ENCODE data around the gene TBC1D22B.
A peak's percentile ranks its signal among the peaks of the same experiment; 100 is the strongest.

The TBC1D22B gene

DNA sequence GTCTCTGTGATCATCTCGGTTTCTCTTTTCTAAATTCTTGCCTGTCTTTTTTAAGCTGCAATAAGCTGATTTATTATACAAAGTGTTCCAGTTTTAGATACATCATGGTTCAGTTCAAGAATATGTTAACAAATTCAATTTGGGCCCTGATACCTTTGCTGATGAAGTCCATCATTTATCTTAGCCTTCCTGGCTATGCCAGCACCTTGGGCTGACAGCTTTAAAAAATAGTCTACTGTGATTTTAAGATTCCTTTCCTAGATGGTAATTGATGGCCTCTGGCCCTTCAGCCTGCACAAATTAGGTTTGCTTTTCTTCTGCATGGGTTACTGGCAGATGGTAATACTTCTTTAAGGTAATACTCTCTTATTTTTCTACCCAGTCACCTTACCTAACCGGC is 7.4 kb downstream of the TBC1D22B start:
- Mint-ChIP-seq H3K9me3 (no peaks in the 10 kb centered on the region), H3K4me3 (no peak overlapping the region), H3K27me3 (no peaks in the 10 kb centered on the region), H3K36me3 (peaks cover 10% of the 10 kb centered on the region), H3K27ac (no peak overlapping the region), H3K4me1 (peaks cover 19% of the 10 kb centered on the region)
- no peak for DNase-seq (ENCODE audit: low spot score in 2 of 2)
- ATAC-seq (ENCODE audit: low read depth) = no peak

DNA sequence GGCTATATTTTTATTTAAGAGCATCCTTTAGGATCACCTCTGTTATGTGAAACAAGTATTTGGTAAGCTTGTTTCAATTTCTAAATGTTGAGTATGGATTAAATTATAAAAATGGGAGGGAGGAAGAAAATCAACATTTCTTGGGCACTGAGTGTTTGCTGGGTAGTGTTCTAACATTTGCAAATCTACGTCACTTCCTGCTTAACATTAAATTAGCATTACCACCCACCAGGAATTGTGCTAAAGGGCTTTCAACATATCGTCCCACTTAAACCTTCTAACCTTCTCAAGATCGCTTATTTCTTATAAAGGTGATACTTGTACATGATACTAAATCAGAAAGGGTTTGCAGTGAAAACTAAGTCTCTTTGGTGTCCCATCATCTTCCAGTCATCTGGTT is 8.3 kb downstream of the TBC1D22B start:
- Mint-ChIP-seq H3K4me1 (peaks cover 19% of the 10 kb centered on the region), H3K27me3 (no peaks in the 10 kb centered on the region), H3K36me3 (peaks cover 14% of the 10 kb centered on the region), H3K4me3 (no peak overlapping the region), H3K9me3 (no peaks in the 10 kb centered on the region), H3K27ac (no peak overlapping the region)
- ATAC-seq (ENCODE audit: low read depth) (no peak), DNase-seq (ENCODE audit: low spot score in 2 of 2) (no peak)

DNA sequence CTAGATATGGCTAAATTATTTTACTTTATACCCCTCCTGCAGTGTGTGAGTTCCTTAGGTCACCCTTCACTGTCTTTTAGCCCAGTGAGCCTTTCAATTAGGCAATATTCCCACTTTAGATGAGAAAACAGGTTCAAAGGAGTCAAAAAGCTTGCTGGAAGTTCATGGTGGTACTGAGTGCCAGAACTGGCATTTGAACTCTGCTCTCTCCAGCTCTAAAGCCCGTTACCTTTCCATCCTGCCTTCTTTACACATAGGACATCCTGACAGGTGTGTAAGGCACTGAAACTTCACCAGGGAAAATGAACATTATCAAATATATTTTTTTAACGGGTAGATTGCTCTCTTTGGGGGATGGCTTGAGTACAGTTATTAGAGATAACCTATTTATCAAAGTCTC is 11.5 kb downstream of the TBC1D22B start:
- Mint-ChIP-seq H3K36me3 (peaks cover 17% of the 10 kb centered on the region), H3K9me3 (no peaks in the 10 kb centered on the region), H3K4me1 (peaks cover 16% of the 10 kb centered on the region), H3K27ac (no peak overlapping the region), H3K4me3 (no peak overlapping the region), H3K27me3 (no peaks in the 10 kb centered on the region)
- DNase-seq (ENCODE audit: low spot score in 2 of 2) (no peak), ATAC-seq (ENCODE audit: low read depth) (no peak)

DNA sequence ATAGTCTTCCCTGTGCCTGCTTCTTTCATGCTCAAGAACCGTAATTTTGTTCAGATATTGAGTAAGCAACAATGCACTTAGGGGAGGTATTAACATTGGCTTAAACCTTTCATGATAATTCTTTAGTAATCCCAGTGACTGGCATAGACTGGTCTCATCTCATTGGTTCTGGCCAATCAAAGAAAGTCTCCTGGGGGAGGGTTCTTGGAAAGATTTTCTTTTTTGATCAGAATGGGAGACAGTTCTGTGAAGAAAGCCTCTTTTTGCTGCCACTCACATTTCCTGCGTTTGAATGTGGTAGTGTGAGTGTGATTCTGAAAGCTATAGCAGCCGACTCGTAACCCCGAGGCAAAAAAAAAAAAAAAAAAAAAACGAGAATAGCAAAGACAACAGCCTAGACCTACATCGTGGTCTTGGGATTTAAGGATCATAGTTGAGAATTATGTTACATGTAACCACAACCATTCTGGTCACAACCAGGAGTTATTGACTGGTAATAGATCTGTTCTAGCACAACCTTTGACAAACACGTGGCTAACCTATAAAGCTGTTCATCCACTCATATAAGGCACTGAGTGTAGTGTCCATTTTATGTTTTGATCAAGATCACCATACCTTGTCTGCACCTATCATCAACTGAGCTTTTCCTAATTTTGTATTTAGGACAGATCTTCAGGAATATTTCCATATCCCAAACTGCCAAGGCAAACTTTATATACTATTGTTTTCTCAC is 15.4 kb downstream of the TBC1D22B start:
- H3K4me3 Mint-ChIP-seq = no peak overlapping the region
- H3K27ac Mint-ChIP-seq = no peak overlapping the region
- no peaks in the 10 kb centered on the region for H3K27me3 Mint-ChIP-seq
- H3K9me3 Mint-ChIP-seq = no peaks in the 10 kb centered on the region
- peaks cover 22% of the 10 kb centered on the region for H3K36me3 Mint-ChIP-seq
- ATAC-seq (ENCODE audit: low read depth) = no peak
- no peak for DNase-seq (ENCODE audit: low spot score in 2 of 2)
- H3K4me1 Mint-ChIP-seq = peaks cover 23% of the 10 kb centered on the region

DNA sequence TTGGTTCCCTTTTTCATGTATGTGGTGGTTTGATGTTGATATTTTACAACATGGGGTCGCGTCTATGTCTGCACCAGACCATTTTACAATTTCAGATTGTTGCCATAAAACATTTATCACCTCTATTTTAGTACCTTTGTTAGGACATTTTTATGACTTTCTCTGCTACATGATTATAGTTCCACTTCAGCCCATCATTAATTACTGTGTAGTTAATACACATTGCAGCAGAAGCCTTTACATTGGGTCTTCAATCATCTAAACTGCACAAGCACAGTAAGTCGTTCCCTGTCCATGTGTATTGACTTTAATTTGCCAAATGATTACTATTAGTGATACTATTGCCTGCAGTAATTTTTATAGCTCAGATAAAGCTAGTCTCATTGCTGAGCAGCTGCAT is 16.1 kb downstream of the TBC1D22B start:
- Mint-ChIP-seq H3K9me3 (no peaks in the 10 kb centered on the region), H3K4me1 (peaks cover 23% of the 10 kb centered on the region), H3K27me3 (no peaks in the 10 kb centered on the region), H3K36me3 (peaks cover 18% of the 10 kb centered on the region), H3K27ac (no peak overlapping the region), H3K4me3 (no peak overlapping the region)
- ATAC-seq (ENCODE audit: low read depth) (no peak), DNase-seq (ENCODE audit: low spot score in 2 of 2) (no peak)

DNA sequence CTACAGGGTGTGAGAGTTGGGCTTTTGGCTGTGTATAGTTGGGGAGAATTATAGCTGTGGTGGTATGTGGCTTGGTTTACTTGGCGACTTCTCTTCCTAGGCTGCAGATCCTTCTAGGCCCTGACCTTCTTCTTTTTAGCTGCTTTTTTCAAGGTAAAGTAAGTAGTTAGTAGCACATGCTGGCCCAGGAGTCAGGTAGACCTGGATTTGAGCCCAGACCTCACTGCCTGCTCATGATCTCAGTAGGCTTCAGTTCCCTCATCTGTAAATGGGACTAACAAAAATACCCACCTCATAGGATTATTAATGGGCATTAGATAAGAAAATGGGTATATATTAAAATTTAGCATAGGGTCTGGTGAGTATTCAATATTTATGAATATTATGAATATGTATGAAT is 17.8 kb downstream of the TBC1D22B start:
- Mint-ChIP-seq H3K4me3 (no peak overlapping the region), H3K9me3 (no peaks in the 10 kb centered on the region), H3K36me3 (peaks cover 23% of the 10 kb centered on the region), H3K27ac (no peak overlapping the region), H3K4me1 (peaks cover 22% of the 10 kb centered on the region), H3K27me3 (no peaks in the 10 kb centered on the region)
- DNase-seq (ENCODE audit: low spot score in 2 of 2) = no peak
- ATAC-seq (ENCODE audit: low read depth) = no peak

DNA sequence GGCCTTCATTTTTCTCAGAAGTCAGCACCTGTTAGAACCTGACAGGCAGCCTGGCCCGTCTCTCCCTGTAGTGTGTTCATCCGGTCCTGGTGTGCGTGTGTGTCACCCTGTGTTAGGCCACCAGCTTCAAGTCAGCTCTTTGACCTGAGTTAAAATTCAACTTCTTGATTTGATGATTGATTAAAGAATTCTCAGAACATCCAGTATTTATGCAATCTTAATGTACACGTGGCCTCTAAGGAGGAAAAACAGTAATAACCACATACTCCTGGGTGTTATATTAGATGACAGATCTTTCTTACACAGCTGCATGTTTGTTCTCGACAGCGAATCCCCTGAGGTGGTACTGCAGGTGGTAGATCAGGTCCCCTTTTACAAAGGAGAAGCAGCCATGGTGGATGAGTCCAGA is 19.4 kb downstream of the TBC1D22B start:
- ATAC-seq (ENCODE audit: low read depth) = no peak

DNA sequence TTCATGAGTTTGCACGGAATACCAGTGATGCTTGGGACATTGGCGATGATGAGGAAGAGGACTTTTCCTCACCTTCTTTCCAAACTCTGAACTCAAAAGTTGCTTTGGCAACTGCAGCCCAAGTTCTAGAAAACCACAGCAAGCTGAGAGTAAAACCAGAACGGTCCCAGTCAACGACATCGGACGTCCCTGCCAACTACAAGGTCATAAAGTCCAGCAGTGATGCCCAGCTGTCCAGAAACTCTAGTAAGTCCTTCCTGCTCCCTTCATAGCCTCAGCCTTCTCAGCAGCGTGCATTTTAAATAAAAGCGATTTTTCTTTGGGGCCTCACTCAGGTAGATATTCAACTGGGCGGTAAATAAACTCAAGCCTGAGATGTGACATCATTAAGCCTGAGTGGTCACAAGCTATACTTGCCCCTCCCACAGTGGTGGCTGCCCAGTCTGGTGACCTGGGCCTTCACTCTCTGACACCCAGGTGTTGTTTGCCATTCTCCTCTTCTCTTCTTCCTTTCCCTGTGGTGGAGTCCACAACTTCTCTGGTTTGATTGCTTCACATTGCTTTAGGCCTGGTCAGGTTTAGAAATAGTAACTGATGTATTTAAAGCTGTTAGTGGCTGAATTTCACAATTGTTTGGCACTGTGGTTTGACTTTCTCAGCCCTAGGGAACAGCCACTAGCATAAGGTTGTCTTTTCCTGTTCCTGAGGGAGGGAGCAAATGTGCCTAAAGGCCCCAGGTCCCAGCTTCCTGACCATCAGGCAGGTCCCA is 22.0 kb downstream of the TBC1D22B start:
- ATAC-seq (ENCODE audit: low read depth) (no peak), DNase-seq (ENCODE audit: low spot score in 2 of 2) (no peak)
- Mint-ChIP-seq H3K4me1 (peaks cover 17% of the 10 kb centered on the region), H3K36me3 (peaks cover 29% of the 10 kb centered on the region), H3K27me3 (no peaks in the 10 kb centered on the region), H3K9me3 (no peaks in the 10 kb centered on the region), H3K4me3 (no peak overlapping the region), H3K27ac (no peak overlapping the region)

More for the DNA sequence above, 19.4 kb downstream of the TBC1D22B start:
- peaks cover 21% of the 10 kb centered on the region for H3K4me1 Mint-ChIP-seq
- H3K9me3 Mint-ChIP-seq = no peaks in the 10 kb centered on the region
- H3K4me3 Mint-ChIP-seq = no peak overlapping the region
- H3K27me3 Mint-ChIP-seq = no peaks in the 10 kb centered on the region
- peaks cover 20% of the 10 kb centered on the region for H3K36me3 Mint-ChIP-seq
- peak overlapping the region; percentile 77 for H3K27ac Mint-ChIP-seq
- no peak for DNase-seq (ENCODE audit: low spot score in 2 of 2)

DNA sequence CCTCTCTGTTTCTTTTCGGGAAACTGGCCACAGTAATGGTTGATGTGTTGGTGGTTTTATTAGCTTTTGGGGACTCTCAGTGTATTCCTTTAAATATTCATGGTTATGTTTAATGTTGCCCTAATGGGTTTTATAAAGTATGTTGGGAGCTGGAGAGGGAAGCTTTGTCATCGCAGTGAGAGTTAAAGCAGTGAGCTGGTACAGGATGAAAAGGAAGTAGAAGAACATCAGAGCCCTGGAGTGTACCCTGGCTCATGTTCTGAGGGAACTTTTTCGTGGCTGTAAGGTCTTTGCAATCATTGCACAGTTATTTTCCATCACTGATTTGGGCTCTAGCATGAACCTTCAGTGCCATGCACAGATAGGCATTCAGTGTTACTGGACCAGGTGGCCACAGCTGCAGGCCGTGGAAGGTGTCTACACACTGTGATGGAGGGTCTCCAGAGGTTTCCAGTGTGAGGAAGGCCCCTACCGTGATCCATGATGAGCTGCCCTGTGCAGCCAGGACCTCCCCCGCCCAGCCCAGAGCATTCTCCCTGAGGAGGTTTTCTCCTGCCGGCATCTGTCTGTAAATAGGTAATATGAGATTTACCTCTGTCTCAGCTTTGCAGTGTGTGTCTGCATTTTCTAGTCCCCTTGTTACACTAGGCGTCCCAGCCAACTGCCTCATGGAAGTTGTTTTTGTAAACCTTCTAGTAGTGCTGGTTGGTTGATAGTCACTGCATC is 22.8 kb downstream of the TBC1D22B start:
- Mint-ChIP-seq H3K4me1 (peaks cover 14% of the 10 kb centered on the region), H3K9me3 (no peaks in the 10 kb centered on the region), H3K27me3 (no peaks in the 10 kb centered on the region), H3K36me3 (peaks cover 32% of the 10 kb centered on the region), H3K27ac (no peak overlapping the region), H3K4me3 (no peak overlapping the region)
- no peak for DNase-seq (ENCODE audit: low spot score in 2 of 2)
- ATAC-seq (ENCODE audit: low read depth) = no peak

DNA sequence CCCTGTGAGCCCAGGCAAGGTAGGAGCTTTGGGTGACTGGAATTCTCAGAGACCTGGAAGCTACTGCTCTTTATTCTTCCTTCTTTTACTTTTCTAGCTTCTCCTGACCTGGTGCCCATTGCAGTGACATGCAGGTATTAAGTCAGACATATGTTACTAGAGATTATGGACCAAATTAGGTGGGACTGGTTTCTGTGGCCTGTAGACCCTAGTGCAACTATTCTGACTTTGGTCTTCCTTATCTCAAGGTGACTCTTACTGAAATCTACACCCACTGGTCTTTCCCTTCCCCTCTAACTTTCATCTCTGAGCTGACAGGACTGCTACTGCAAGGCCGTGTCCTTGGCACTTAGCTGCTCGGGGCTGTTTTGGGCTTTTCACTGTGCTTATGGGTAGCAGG is 24.8 kb downstream of the TBC1D22B start:
- no peak overlapping the region for H3K27ac Mint-ChIP-seq
- H3K4me3 Mint-ChIP-seq = no peak overlapping the region
- H3K9me3 Mint-ChIP-seq = no peaks in the 10 kb centered on the region
- H3K4me1 Mint-ChIP-seq = peaks cover 3% of the 10 kb centered on the region
- DNase-seq (ENCODE audit: low spot score in 2 of 2) (no peak), ATAC-seq (ENCODE audit: low read depth) (no peak)
- H3K36me3 Mint-ChIP-seq = peaks cover 36% of the 10 kb centered on the region
- no peaks in the 10 kb centered on the region for H3K27me3 Mint-ChIP-seq

DNA sequence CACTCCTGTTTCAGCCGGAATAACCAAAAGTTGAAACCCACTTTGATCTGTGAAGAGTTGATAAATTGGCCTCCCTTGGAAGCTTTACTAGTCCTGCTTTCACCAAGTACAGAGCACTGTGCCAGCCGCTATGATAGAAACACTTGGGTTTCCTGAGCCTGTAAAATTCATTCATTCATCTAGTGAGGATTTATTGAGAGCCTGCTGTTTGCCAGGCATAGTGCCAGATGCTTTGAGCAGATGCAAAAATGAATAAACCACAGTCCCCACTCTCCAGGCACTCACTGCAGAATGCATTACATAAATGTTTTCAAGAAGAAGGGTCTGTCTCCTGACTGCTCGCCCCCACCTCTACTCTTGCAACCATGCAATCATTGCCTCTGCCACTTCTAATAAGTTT is 25.7 kb downstream of the TBC1D22B start:
- Mint-ChIP-seq H3K9me3 (no peaks in the 10 kb centered on the region), H3K4me1 (peaks cover 3% of the 10 kb centered on the region), H3K27ac (no peak overlapping the region), H3K4me3 (no peak overlapping the region), H3K36me3 (peaks cover 42% of the 10 kb centered on the region), H3K27me3 (no peaks in the 10 kb centered on the region)
- DNase-seq (ENCODE audit: low spot score in 2 of 2) (no peak), ATAC-seq (ENCODE audit: low read depth) (no peak)

DNA sequence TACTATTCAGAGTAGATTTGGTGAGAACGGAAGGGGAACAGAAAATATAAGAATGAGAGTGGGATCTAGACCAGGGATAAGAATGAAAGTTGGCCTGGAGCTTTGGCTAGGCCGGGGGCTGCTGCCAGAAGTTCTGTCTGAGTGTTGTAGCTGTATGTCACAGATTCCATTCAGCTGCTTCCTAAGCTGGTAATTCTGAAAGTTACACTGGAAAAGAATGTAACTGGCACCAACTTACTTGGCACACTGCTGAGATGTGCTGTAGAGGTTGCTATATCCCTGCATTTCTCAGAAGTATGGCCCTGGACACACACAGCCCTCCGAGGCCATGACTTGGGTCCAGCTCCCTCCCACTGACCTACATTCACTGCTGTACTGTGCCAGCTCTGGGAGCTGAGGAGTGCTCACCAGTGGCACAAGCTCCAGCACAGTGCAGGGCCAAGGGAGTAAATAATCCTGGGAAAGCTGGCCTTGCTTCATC is 26.1 kb downstream of the TBC1D22B start:
- ATAC-seq (ENCODE audit: low read depth) (no peak), DNase-seq (ENCODE audit: low spot score in 2 of 2) (no peak)
- Mint-ChIP-seq H3K27ac (no peak overlapping the region), H3K4me1 (peaks cover 3% of the 10 kb centered on the region), H3K9me3 (no peaks in the 10 kb centered on the region), H3K36me3 (peaks cover 43% of the 10 kb centered on the region), H3K4me3 (no peak overlapping the region), H3K27me3 (no peaks in the 10 kb centered on the region)

DNA sequence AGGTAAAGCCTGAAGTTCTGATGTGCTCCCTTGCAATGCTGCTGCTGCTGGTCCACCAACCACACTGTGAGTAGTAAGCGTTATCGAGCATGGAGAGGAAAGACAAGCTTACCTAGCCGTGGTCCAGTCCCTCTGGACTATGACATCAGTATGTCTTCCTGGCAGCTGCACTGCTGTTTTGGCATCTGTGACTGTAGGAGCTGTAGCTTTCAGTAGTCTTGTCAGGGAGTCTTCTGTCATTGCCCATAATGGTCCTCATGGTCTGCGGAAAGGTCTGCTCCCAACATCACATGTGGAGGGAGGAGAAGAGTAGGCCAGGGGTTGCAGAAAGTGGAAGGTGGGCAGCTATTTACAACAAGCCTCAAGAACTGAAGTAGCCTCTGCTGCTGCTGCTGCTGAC is 27.2 kb downstream of the TBC1D22B start:
- DNase-seq (ENCODE audit: low spot score in 2 of 2) (no peak), ATAC-seq (ENCODE audit: low read depth) (no peak)
- no peaks in the 10 kb centered on the region for H3K9me3 Mint-ChIP-seq
- no peak overlapping the region for H3K27ac Mint-ChIP-seq
- peaks cover under 1% of the 10 kb centered on the region for H3K4me1 Mint-ChIP-seq
- peaks cover 45% of the 10 kb centered on the region for H3K36me3 Mint-ChIP-seq
- no peaks in the 10 kb centered on the region for H3K27me3 Mint-ChIP-seq
- no peak overlapping the region for H3K4me3 Mint-ChIP-seq

DNA sequence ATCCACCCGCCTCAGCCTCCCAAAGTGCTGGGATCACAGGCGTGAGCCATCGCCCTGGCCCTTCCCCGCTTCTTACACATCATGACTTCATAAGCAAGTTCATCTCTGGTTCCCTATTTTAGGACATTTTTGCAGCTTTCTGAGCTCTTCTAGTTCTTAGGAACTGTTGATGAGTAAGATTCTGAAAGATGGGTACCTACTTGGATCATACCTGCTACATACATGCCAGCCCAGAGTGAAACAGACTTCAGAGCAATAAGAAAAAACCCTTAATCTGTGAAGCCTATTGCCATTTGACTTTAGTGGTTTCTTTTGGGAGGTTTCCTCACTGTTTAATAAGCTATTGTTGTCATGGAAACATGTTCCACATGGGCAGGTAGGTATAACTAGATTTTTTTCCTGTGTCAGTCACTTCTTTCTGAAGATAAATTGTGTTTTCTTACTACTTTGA is 28.3 kb downstream of the TBC1D22B start:
- Mint-ChIP-seq H3K4me3 (no peak overlapping the region), H3K4me1 (no peaks in the 10 kb centered on the region), H3K27me3 (no peaks in the 10 kb centered on the region), H3K27ac (no peak overlapping the region), H3K36me3 (peaks cover 43% of the 10 kb centered on the region), H3K9me3 (no peaks in the 10 kb centered on the region)
- ATAC-seq (ENCODE audit: low read depth) = peak; percentile 63
- no peak for DNase-seq (ENCODE audit: low spot score in 2 of 2)
